B cell (primary cell): ENCODE data around the gene AGRN. TPM values are rescaled to one million over a fixed set of nuclear protein-coding genes. Genes with fewer than 3 reads are reported as not detected.
A peak's percentile ranks its signal among the peaks of the same experiment; 100 is the strongest.

Experiments used
- ATAC-seq: fragments of 200-7000 bp; cut with Tn5 transposase; one replicate; pipeline ENCODE4 v1.10.0; 2021; ENCODE audit warnings: low read depth, mild to moderate bottlenecking, moderate number of reproducible peaks, moderate library complexity
- CTCF ChIA-PET: fragments of 350-600 bp; sonication (Branson Sonifier 250); formaldehyde crosslinking; loops from one replicate; lab custom pipeline; 2021; ENCODE audit warnings: antibody characterized with exemption, inconsistent platforms; lab: Charles Lee
- POLR2A ChIA-PET: fragments of 350-600 bp; sonication (Branson Sonifier 250); formaldehyde crosslinking; loops from one replicate; lab custom pipeline; 2021; ENCODE audit warnings: antibody characterized with exemption; lab: Charles Lee
- DNase-seq: peaks from one replicate; pipeline ENCODE4 v3.0.0; 2013
- H2AFZ ChIP-seq: 2 replicates; pipeline ENCODE4 v1.6.1; 2012; ENCODE audit warnings: mild to moderate bottlenecking, low read depth, low read length; ENCODE audit not compliant: insufficient read depth, poor library complexity, severe bottlenecking
- H3K27ac ChIP-seq, 2 donors: 1 replicate in 1 of 2; 2 replicates in 1 of 2; pipeline ENCODE4 v1.5.1; 2012 to 2013; ENCODE audit warnings: low read length in 2 of 2, mild to moderate bottlenecking in 2 of 2, moderate library complexity in 1 of 2
- H3K27me3 ChIP-seq, 4 experiments: fragments of 200-600 bp in 1 of 4; sonication (generic) in 1 of 4; replicated peaks in 1 of 4; 1 replicate in 2 of 4; 2 replicates in 2 of 4; pipeline versions ENCODE4 v1.6.1 to v1.7.0; 2013 to 2016; ENCODE audit warnings: low read length in 3 of 4, mild to moderate bottlenecking in 2 of 4, mixed read lengths in 1 of 4, moderate library complexity in 1 of 4; ENCODE audit not compliant: insufficient read depth in 4 of 4, control insufficient read depth in 3 of 4; ENCODE audit errors: control extremely low read depth in 1 of 4
- H3K36me3 ChIP-seq, 2 experiments: replicated peaks in 1 of 2; 1 replicate in 1 of 2; 2 replicates in 1 of 2; pipeline versions ENCODE4 v1.6.1 to v1.7.1; 2013; ENCODE audit warnings: low read length in 1 of 2; ENCODE audit not compliant: insufficient read depth in 2 of 2, control insufficient read depth in 1 of 2; ENCODE audit errors: control extremely low read depth in 1 of 2, extremely low read depth in 1 of 2
- H3K4me1 ChIP-seq, 2 donors: fragments of 200-600 bp in 1 of 2; sonication (generic) in 1 of 2; 1 replicate in 1 of 2; 2 replicates in 1 of 2; pipeline versions ENCODE4 v1.5.1 to v1.6.1; 2013 to 2017; ENCODE audit warnings: low read length in 2 of 2; ENCODE audit not compliant: control insufficient read depth in 2 of 2, insufficient read depth in 2 of 2
- H3K4me2 ChIP-seq: replicated peaks from 2 replicates; pipeline ENCODE3; 2012; ENCODE audit warnings: mild to moderate bottlenecking, low read depth, low read length; ENCODE audit not compliant: poor library complexity, severe bottlenecking
- H3K4me3 ChIP-seq, 5 experiments: fragments of 200-600 bp in 1 of 5; sonication (generic) in 1 of 5; 1 replicate in 3 of 5; 2 replicates in 2 of 5; pipeline versions ENCODE4 v1.5.1 to v1.7.0; 2011 to 2016; ENCODE audit warnings: low read length in 4 of 5, mild to moderate bottlenecking in 4 of 5, low read depth in 2 of 5, control low read depth in 1 of 5, moderate library complexity in 1 of 5; ENCODE audit not compliant: insufficient read depth in 1 of 5; ENCODE audit errors: control extremely low read depth in 1 of 5, extremely low read depth in 1 of 5
- H3K79me2 ChIP-seq: fragments of 200-600 bp; sonication (generic); one replicate; pipeline ENCODE4 v1.6.0; 2016; ENCODE audit warnings: low read length; ENCODE audit not compliant: control insufficient read depth, insufficient read depth
- H3K9ac ChIP-seq: fragments of 200-600 bp; sonication (generic); 2 replicates; pipeline ENCODE4 v1.6.1; 2017; ENCODE audit warnings: mild to moderate bottlenecking, low read length, moderate library complexity
- H3K9me3 ChIP-seq, 3 donors: one replicate each; pipeline versions ENCODE4 v1.6.1 to v1.7.1; 2013; ENCODE audit warnings: low read length in 2 of 3; ENCODE audit not compliant: control insufficient read depth in 2 of 3, insufficient read depth in 1 of 3; ENCODE audit errors: control extremely low read depth in 1 of 3
- H4K20me1 ChIP-seq: 2 replicates; pipeline ENCODE4 v1.6.0; 2012; ENCODE audit warnings: mild to moderate bottlenecking, low read length; ENCODE audit not compliant: insufficient read depth, control insufficient read depth, poor library complexity, severe bottlenecking
- H3K27ac Mint-ChIP-seq: one replicate; pipeline ENCODE4 v1.8.0; 2021; ENCODE audit warnings: mixed read lengths
- H3K27me3 Mint-ChIP-seq: one replicate; pipeline ENCODE4 v1.8.0; 2021; ENCODE audit warnings: mixed read lengths
- H3K4me1 Mint-ChIP-seq: one replicate; pipeline ENCODE4 v1.8.0; 2021; ENCODE audit warnings: mixed read lengths
- H3K4me3 Mint-ChIP-seq: one replicate; pipeline ENCODE4 v1.8.0; 2021; ENCODE audit warnings: mixed read lengths
- H3K9me3 Mint-ChIP-seq: one replicate; pipeline ENCODE4 v1.8.0; 2022; ENCODE audit warnings: mixed read lengths; ENCODE audit not compliant: insufficient read depth
- CTCF ChIP-seq: fragments of 200-600 bp; IDR thresholded peaks from one replicate; pipeline ENCODE4 v1.8.0; 2022; ENCODE audit warnings: antibody characterized with exemption, mild to moderate bottlenecking
- EZH2 ChIP-seq: IDR thresholded peaks from 2 replicates; pipeline ENCODE4 v1.6.1; 2012; ENCODE audit warnings: borderline replicate concordance, low read depth, mild to moderate bottlenecking, moderate library complexity, low read length; ENCODE audit not compliant: insufficient read depth, poor library complexity, severe bottlenecking
- WGBS: methylation state at CpG from one replicate; pipeline ENCODE4 v1.1.5; 2013; ENCODE audit warnings: missing lambda C conversion rate; ENCODE audit not compliant: insufficient coverage; 5-methylcytosine and 5-hydroxymethylcytosine counted together
- intact Hi-C: fragments of 100-400 bp; cut with micrococcal nuclease; formaldehyde crosslinking; loops from one replicate; pipeline ENCODE4 v1.10.0; 2022
- polyA plus RNA-seq: library from polyadenylated mRNA; depleted of rRNA; stranded (reverse); fragments of >200 nt; gene quantifications from 2 replicates; pipeline ENCODE4 v1.2.3, GENCODE V29; 2012
- total RNA-seq, 2 donors: library from RNA; stranded (reverse); fragments of 120-200 nt in 1 of 2; gene quantifications; 1 replicate in 1 of 2; 2 replicates in 1 of 2; pipeline versions ENCODE4 v1.2.3 to v1.2.4, GENCODE V29; 2013 to 2022

The AGRN gene
- total and polyA plus RNA-seq, 2 donors (not counting 1 experiment from before 2014, with no cell fraction given): 7.3 to 31.3 TPM

DNA sequence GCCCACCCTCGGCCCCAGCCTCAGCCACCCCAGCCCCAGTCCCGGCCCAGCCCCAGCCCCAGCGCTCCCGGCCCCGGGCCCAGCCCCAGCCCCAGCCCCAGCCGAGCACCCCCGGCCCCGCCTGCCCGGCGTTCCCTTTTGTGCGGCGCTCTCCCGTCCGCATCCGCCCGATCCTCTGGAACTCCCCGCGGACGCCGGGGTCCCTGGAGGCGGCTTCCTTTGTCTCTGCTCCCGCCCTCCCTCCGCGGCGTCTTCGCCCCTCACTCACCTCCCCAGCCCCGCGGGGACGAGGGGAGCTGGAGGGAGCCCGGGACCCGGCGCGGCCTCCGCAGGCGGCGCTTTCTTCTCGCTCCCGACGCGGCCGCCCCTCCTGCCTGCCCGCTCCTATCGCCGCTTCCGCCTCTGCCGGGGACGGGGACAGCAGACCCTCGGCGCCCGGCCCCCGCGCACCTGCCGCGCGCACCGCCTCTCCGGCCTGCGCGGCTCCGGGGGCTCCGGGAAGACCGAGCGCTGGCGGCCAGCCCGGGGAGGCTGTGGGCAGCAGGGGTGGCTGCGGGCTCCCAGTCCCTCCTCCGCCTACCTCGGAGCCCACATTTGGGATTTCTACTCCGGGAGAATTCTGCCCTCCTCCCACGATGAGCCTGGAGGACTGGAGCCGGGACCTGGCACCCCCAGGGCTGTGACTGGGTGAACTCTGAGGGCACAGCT lies 14.0 kb downstream of the AGRN start:
- ChIA-PET POLR2A (interaction anchor here (0.7 to 2.3 kb wide), 3 partner anchors 30 to 292 kb away, joined by 5 to 27 read pairs (median 11); no protein-coding TSS in a partner anchor), CTCF (interaction anchor here (0.8 to 5.0 kb wide), 16 partner anchors 10 to 338 kb away, joined by 3 to 28 read pairs (median 8); partner anchors contain the start of gene ISG15)
- ATAC-seq (no peak), DNase-seq (peak; percentile 62)
- Histone ChIP-seq H3K4me1 (peaks cover 37 to 38% of the 10 kb centered on the region in 2 donors), H3K27ac (no peak overlapping the region), H3K27me3 (peaks cover 0 to 40% (median 7%) of the 10 kb centered on the region in 4 experiments), H3K79me2 (no peaks in the 10 kb centered on the region), H2AFZ (peak overlapping the region; percentile 50), H3K36me3 (peaks cover 0 to 2% of the 10 kb centered on the region in 2 experiments), H4K20me1 (no peaks in the 10 kb centered on the region), H3K9ac (peak overlapping the region; percentile 52), H3K4me2 (peak overlapping the region; percentile 88), H3K9me3 (peaks cover 0 to 3% (median 0%) of the 10 kb centered on the region in 3 donors), H3K4me3 (peak overlapping the region in 4 of 5 experiments; percentile 17 to 48 (median 40))
- no peaks in the 10 kb centered on the region for H3K9me3 Mint-ChIP-seq
- peaks cover 31% of the 10 kb centered on the region for H3K4me1 Mint-ChIP-seq
- 2% methylated on average over 66 of the region's 71 CpGs for WGBS
- peak overlapping the region; percentile 78 for H3K4me3 Mint-ChIP-seq
- intact Hi-C loops: loop anchor here (1.0 to 10.0 kb wide), 9 partner anchors 15 to 338 kb away; partner anchors contain the start of genes ACAP3, B3GALT6, C1orf159 and PUSL1
- H3K27ac Mint-ChIP-seq: no peak overlapping the region
- peaks cover 16% of the 10 kb centered on the region for H3K27me3 Mint-ChIP-seq
- peak; percentile 86 for TF ChIP-seq EZH2
- TF ChIP-seq CTCF: no peak
